Peyer's patch (tissue), 4 donors: Measurements from ENCODE around the gene NR5A1. TPM values are rescaled to one million over a fixed set of nuclear protein-coding genes. Genes with fewer than 3 reads are reported as not detected.

Experiments used
- DNase-seq, 3 donors: peaks; one replicate each; pipeline ENCODE4 v3.0.0-alpha.2; 2017 to 2019
- H3K27ac ChIP-seq, 4 donors: fragments of 200-600 bp; sonication (generic); one replicate each; pipeline ENCODE4 v1.5.1; 2016 to 2019
- H3K27me3 ChIP-seq, 2 donors: fragments of 200-600 bp; sonication (generic); one replicate each; pipeline ENCODE4 v1.5.1; 2019
- H3K36me3 ChIP-seq, 3 donors: fragments of 200-600 bp; sonication (generic); one replicate each; pipeline ENCODE4 v1.5.1; 2016 to 2019
- H3K4me1 ChIP-seq, 4 donors: fragments of 200-600 bp; sonication (generic); one replicate each; pipeline ENCODE4 v1.5.1; 2016 to 2019
- H3K4me3 ChIP-seq, 4 donors: fragments of 200-600 bp; sonication (generic); 1 replicate in 3 of 4; 2 replicates in 1 of 4; pipeline ENCODE4 v1.5.1; 2016 to 2019; ENCODE audit warnings: mild to moderate bottlenecking in 1 of 4
- H3K9me3 ChIP-seq, 4 donors: fragments of 200-600 bp; sonication (generic); one replicate each; pipeline ENCODE4 v1.5.1; 2016 to 2019; ENCODE audit warnings: mild to moderate bottlenecking in 1 of 4
- POLR2A ChIP-seq, 2 donors: fragments of 450-650 bp; IDR thresholded peaks; one replicate each; pipeline ENCODE4 v1.5.1; 2017; ENCODE audit warnings: antibody characterized with exemption in 2 of 2, mild to moderate bottlenecking in 2 of 2, moderate library complexity in 2 of 2
- total RNA-seq, 4 donors: library from RNA; depleted of rRNA; stranded (reverse); fragments of >200 nt; gene quantifications; one replicate each; pipeline ENCODE4 v1.1.0, GENCODE V29; 2016
- TF ChIP-seq, protein P1 (sequence below), 6 experiments: fragments of 450-650 bp in 4 of 6; fragments of 200-600 bp in 2 of 6; sonication (generic) in 1 of 6; IDR thresholded peaks; one replicate each; pipeline ENCODE4 v1.5.1; 2017 to 2019; ENCODE audit warnings: antibody characterized with exemption in 6 of 6, mild to moderate bottlenecking in 3 of 6, moderate library complexity in 1 of 6

NR5A1 gene
- total RNA-seq, 4 donors from 2014 or later = 0.18 TPM; not detected in 3

DNA sequence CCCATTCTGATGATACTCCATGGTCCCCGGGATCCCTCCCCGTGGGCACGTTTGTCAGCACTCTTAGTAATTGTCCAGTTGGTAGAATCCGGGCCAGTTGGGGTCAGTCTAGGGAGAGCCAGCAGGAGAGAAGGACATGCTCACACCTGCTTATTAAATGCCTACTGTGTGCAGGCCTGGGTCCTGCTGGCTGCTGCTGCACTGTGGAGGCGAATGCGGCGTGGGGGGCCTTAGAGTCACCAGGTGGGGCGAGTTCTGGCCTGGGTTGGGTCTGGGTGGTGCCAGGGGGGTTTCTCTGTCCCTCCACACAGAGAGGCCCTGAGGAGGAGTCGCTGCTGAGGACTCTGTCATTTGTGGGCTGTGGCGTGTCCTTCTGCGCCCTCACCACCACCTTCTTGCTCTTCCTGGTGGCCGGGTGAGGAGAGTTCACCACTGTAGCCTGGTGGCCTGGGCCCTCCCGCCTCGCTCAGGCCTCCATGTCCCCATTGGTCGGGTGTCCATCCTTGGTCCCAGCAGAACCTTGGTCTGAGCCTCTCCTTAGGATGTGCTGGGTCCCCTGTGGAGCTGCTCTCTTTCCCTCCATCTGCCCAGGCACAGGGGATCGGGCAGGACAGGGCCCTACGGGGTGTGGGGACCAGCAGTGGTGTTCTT lies 39.7 kb downstream of the NR5A1 start:
- no peak for TF ChIP-seq POLR2A (IDR thresholded peaks at IDR 0.05)
- TF ChIP-seq, protein P1, sequence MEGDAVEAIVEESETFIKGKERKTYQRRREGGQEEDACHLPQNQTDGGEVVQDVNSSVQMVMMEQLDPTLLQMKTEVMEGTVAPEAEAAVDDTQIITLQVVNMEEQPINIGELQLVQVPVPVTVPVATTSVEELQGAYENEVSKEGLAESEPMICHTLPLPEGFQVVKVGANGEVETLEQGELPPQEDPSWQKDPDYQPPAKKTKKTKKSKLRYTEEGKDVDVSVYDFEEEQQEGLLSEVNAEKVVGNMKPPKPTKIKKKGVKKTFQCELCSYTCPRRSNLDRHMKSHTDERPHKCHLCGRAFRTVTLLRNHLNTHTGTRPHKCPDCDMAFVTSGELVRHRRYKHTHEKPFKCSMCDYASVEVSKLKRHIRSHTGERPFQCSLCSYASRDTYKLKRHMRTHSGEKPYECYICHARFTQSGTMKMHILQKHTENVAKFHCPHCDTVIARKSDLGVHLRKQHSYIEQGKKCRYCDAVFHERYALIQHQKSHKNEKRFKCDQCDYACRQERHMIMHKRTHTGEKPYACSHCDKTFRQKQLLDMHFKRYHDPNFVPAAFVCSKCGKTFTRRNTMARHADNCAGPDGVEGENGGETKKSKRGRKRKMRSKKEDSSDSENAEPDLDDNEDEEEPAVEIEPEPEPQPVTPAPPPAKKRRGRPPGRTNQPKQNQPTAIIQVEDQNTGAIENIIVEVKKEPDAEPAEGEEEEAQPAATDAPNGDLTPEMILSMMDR (IDR thresholded peaks at IDR 0.05) = no peak
- DNase-seq = peak in 1 of 3 donors; percentile 16
- no peaks in the 10 kb centered on the region for H3K9me3 ChIP-seq
- H3K27ac ChIP-seq = no peak overlapping the region
- no peaks in the 10 kb centered on the region for H3K36me3 ChIP-seq
- no peaks in the 10 kb centered on the region for H3K27me3 ChIP-seq
- H3K4me1 ChIP-seq = no peaks in the 10 kb centered on the region
- no peak overlapping the region for H3K4me3 ChIP-seq

DNA sequence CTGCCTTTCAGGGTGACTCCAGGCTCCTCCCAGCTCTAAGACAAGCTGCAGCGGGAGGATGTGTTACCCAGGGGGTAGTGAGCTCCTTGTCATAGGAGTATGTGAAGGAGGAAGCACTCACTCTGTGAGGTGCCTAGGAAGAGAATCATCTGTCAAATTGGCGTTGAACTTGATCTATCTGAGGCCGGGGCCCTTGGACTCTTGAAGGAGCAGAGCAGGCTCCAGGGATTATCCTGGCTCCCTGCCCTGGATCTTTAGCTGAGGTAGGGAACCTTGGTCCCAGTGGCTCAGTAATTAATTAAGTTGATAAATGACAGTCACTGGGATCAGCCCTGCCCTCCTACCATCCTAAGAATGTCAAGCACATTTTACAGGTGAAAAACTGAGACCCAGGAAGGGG lies 41.5 kb downstream of the NR5A1 start:
- no peaks in the 10 kb centered on the region for H3K9me3 ChIP-seq

DNA sequence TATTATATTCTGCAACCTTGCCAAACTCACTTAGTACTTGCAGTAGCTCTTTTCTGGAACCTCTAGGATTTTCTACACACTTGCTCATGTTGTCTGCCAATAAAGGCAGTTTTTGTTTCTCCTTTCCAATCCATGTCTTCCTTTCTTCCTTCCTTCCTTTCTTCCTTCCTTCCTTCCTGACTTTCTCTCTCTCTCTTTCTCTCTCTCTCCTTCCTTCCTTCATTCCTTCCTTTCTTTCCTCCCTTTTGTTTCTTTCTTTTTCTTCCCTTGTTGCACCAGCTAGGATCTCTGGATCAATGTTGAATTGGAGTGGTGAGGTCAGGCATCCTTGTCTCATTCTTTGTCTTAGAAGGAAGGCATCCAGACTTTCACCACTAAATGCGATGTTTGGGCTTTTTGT lies 44.5 kb downstream of the NR5A1 start:
- H3K4me3 ChIP-seq = no peak overlapping the region
- H3K9me3 ChIP-seq = no peaks in the 10 kb centered on the region
- DNase-seq = no peak
- no peaks in the 10 kb centered on the region for H3K36me3 ChIP-seq
- no peak overlapping the region for H3K27ac ChIP-seq
- no peaks in the 10 kb centered on the region for H3K27me3 ChIP-seq
- TF ChIP-seq, protein P1 (IDR thresholded peaks at IDR 0.05) = no peak
- TF ChIP-seq POLR2A (IDR thresholded peaks at IDR 0.05) = no peak
- H3K4me1 ChIP-seq = no peaks in the 10 kb centered on the region

More for the DNA sequence above, 41.5 kb downstream of the NR5A1 start:
- H3K4me3 ChIP-seq = no peak overlapping the region
- DNase-seq = peak in 1 of 3 donors; percentile 28
- no peaks in the 10 kb centered on the region for H3K4me1 ChIP-seq
- TF ChIP-seq POLR2A (IDR thresholded peaks at IDR 0.05) = no peak
- TF ChIP-seq, protein P1 (IDR thresholded peaks at IDR 0.05) = no peak
- H3K27me3 ChIP-seq = no peaks in the 10 kb centered on the region
- no peak overlapping the region for H3K27ac ChIP-seq
- H3K36me3 ChIP-seq = no peaks in the 10 kb centered on the region

DNA sequence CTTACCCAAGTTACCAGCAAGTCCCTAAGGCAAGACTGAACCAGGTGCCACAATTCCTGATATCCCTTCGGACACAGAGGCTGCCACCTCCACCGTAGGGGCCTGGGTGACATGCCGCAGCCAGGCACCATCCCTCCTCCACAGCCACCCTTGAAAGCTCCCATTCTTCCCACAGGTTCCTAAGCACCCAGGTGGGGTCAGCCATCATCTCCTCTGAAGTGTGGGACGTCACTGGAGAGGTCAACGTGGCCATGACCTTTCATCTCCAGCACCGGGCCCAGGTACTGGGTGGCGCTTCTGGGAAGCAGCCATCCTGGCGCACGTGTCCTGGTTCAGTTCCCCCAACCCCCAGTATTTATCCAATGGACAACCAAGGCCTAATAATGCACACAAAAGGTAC lies 48.8 kb downstream of the NR5A1 start:
- H3K9me3 ChIP-seq = no peaks in the 10 kb centered on the region
- peaks cover 0 to under 1% (median 0%) of the 10 kb centered on the region in 4 donors for H3K4me1 ChIP-seq
- DNase-seq = peak in 1 of 3 donors; percentile 24
- no peak overlapping the region for H3K27ac ChIP-seq
- no peak overlapping the region for H3K4me3 ChIP-seq
- no peaks in the 10 kb centered on the region for H3K36me3 ChIP-seq
- TF ChIP-seq, protein P1 (IDR thresholded peaks at IDR 0.05) = no peak
- TF ChIP-seq POLR2A (IDR thresholded peaks at IDR 0.05) = no peak
- H3K27me3 ChIP-seq = peaks cover 0 to 2% of the 10 kb centered on the region in 2 donors

DNA sequence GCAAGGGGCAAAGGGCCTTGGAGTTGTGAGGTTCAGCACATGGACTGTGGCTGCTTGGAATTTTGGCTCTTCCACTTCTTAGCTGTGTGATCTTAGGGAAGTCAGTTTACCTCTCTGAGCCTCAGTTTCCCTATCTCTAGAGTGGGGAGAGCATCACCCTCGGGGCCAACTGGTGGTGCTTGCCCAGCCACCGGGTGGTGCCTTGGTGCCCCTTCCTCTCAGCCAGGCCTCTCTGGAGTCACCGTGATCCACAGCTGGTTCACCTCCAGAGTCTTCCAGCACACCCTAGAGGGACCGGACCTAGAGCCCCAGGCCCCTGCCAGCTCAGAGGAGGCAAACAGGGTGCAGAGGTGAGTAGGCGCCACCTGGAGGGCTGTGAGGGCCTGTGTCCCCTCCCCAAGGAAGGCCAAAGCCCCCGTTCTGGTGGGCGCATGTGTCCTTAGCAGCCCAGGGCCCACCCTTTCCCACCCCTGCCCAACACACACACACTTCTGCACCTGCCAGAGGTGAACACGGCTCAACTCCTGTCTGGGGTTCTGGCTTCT lies 49.2 kb downstream of the NR5A1 start:
- Histone ChIP-seq H3K27ac (no peak overlapping the region), H3K36me3 (no peaks in the 10 kb centered on the region), H3K4me1 (peaks cover 0 to 4% (median 0%) of the 10 kb centered on the region in 4 donors), H3K27me3 (peaks cover 0 to 6% of the 10 kb centered on the region in 2 donors), H3K9me3 (no peaks in the 10 kb centered on the region), H3K4me3 (no peak overlapping the region)
- no peak for TF ChIP-seq POLR2A (IDR thresholded peaks at IDR 0.05)
- TF ChIP-seq, protein P1 (IDR thresholded peaks at IDR 0.05) = no peak
- peak in 1 of 3 donors; percentile 37 for DNase-seq
